DND-41 (cell line): Measurements from ENCODE around the gene HPS1.
"Not testable (repeated sequence)": the region's sequence is repeated elsewhere in the genome, so short reads cannot be mapped to it uniquely, and the experiment has no call there.

Experiments used
- ATAC-seq: fragments of 200-7000 bp; cut with Tn5 transposase; 3 replicates; pipeline ENCODE4 v1.9.1; 2021; ENCODE audit warnings: low read depth; ENCODE audit not compliant: insufficient read depth
- DNase-seq: peaks from one replicate; pipeline ENCODE4 v3.0.0-alpha.2; 2020
- H2AFZ ChIP-seq: 2 replicates; pipeline ENCODE4 v1.6.0; 2012; ENCODE audit warnings: low read depth, low read length
- H3K27ac ChIP-seq: 2 replicates; pipeline ENCODE4 v1.5.1; 2012; ENCODE audit warnings: low read length, inconsistent platforms
- H3K27me3 ChIP-seq: fragments of 200-600 bp; sonication (generic); 2 replicates; pipeline ENCODE4 v1.6.0; 2012; ENCODE audit warnings: low read length, mild to moderate bottlenecking, inconsistent platforms; ENCODE audit not compliant: insufficient read depth, poor library complexity
- H3K36me3 ChIP-seq: 2 replicates; pipeline ENCODE4 v1.5.1; 2012; ENCODE audit warnings: low read length, inconsistent platforms; ENCODE audit not compliant: insufficient read depth
- H3K4me1 ChIP-seq: 2 replicates; pipeline ENCODE4 v1.5.1; 2012; ENCODE audit warnings: mild to moderate bottlenecking, low read length; ENCODE audit not compliant: insufficient read depth
- H3K4me2 ChIP-seq: 2 replicates; pipeline ENCODE4 v1.6.0; 2012; ENCODE audit warnings: mild to moderate bottlenecking, moderate library complexity, low read length, inconsistent platforms; ENCODE audit not compliant: insufficient read depth
- H3K4me3 ChIP-seq, 2 experiments: fragments of 200-600 bp in 1 of 2; shearing (Covaris generic) in 1 of 2; 2 replicates each; pipeline ENCODE4 v1.5.1; 2012 to 2016; ENCODE audit warnings: inconsistent platforms in 2 of 2, low read length in 2 of 2, mild to moderate bottlenecking in 2 of 2, low read depth in 1 of 2, moderate library complexity in 1 of 2
- H3K79me2 ChIP-seq: 2 replicates; pipeline ENCODE4 v1.6.0; 2012; ENCODE audit warnings: low read length, inconsistent platforms; ENCODE audit not compliant: insufficient read depth
- H3K9ac ChIP-seq: 2 replicates; pipeline ENCODE4 v1.6.0; 2012; ENCODE audit warnings: low read depth, mild to moderate bottlenecking, inconsistent platforms, low read length, moderate library complexity
- H3K9me3 ChIP-seq: 2 replicates; pipeline ENCODE4 v1.5.1; 2012; ENCODE audit warnings: low read length, moderate library complexity, mild to moderate bottlenecking, inconsistent platforms; ENCODE audit not compliant: insufficient read depth, severe bottlenecking
- H4K20me1 ChIP-seq: 2 replicates; pipeline ENCODE4 v1.6.0; 2012; ENCODE audit warnings: low read length; ENCODE audit not compliant: insufficient read depth
- CTCF ChIP-seq: IDR thresholded peaks from 2 replicates; pipeline ENCODE4 v1.5.1; 2012; ENCODE audit warnings: borderline replicate concordance, low read length, moderate library complexity, mild to moderate bottlenecking; ENCODE audit not compliant: poor library complexity, severe bottlenecking; ENCODE audit errors: extremely low read depth
- EZH2 ChIP-seq: IDR thresholded peaks from 3 replicates; pipeline ENCODE4 v1.6.1; 2012; ENCODE audit warnings: borderline replicate concordance, low read depth, mild to moderate bottlenecking, moderate library complexity, low read length, inconsistent platforms; ENCODE audit not compliant: severe bottlenecking

HPS1 gene

GRCh38 chr10:98383869-98384268 lies 62.9 kb downstream of the HPS1 start:
- Histone ChIP-seq H3K4me1 (no peaks in the 10 kb centered on the region), H3K27me3 (peaks cover 3% of the 10 kb centered on the region), H4K20me1 (no peaks in the 10 kb centered on the region; the same call in 1 of the 2 replicates), H3K27ac (no peak overlapping the region), H2AFZ (no peak overlapping the region), H3K4me2 (no peak overlapping the region), H3K9me3 (no peaks in the 10 kb centered on the region), H3K4me3 (no peak overlapping the region), H3K79me2 (no peaks in the 10 kb centered on the region), H3K36me3 (no peaks in the 10 kb centered on the region), H3K9ac (no peak overlapping the region)
- ATAC-seq: no peak
- DNase-seq: no peak
- TF ChIP-seq EZH2 (no peak), CTCF (no peak)

- not testable (repeated sequence) for H2AFZ ChIP-seq, H3K27me3 ChIP-seq, H3K9me3 ChIP-seq, H3K9ac ChIP-seq, H3K4me2 ChIP-seq, ATAC-seq, H3K4me1 ChIP-seq, DNase-seq, H3K27ac ChIP-seq, H4K20me1 ChIP-seq, H3K79me2 ChIP-seq, H3K4me3 ChIP-seq, H3K36me3 ChIP-seq
Measured at GRCh38 chr10:98383134-98383667, 63.5 kb downstream of the HPS1 start.

GRCh38 chr10:98382691-98383101 lies 64.0 kb downstream of the HPS1 start:
- peaks cover 3% of the 10 kb centered on the region for H3K27me3 ChIP-seq
- no peak overlapping the region for H3K9ac ChIP-seq
- H3K4me3 ChIP-seq: no peak overlapping the region
- no peak for TF ChIP-seq EZH2
- no peak for TF ChIP-seq CTCF
- no peak overlapping the region for H3K27ac ChIP-seq
- no peaks in the 10 kb centered on the region for H3K36me3 ChIP-seq
- no peaks in the 10 kb centered on the region for H3K4me1 ChIP-seq
- no peaks in the 10 kb centered on the region for H3K79me2 ChIP-seq
- no peaks in the 10 kb centered on the region; the same call in 1 of the 2 replicates for H4K20me1 ChIP-seq
- ATAC-seq (no peak), DNase-seq (no peak)
- no peaks in the 10 kb centered on the region for H3K9me3 ChIP-seq
- no peak overlapping the region for H3K4me2 ChIP-seq
- no peak overlapping the region for H2AFZ ChIP-seq

- no peak overlapping the region for H3K4me2 ChIP-seq
- no peak overlapping the region for H3K4me3 ChIP-seq
- no peak overlapping the region for H3K9ac ChIP-seq
- H3K9me3 ChIP-seq: no peaks in the 10 kb centered on the region
- no peaks in the 10 kb centered on the region for H3K36me3 ChIP-seq
- DNase-seq (no peak), ATAC-seq (no peak)
- TF ChIP-seq CTCF (no peak), EZH2 (no peak)
- no peaks in the 10 kb centered on the region for H3K79me2 ChIP-seq
- H2AFZ ChIP-seq: no peak overlapping the region
- H4K20me1 ChIP-seq: no peaks in the 10 kb centered on the region
- H3K27me3 ChIP-seq: peaks cover 10% of the 10 kb centered on the region
- H3K27ac ChIP-seq: no peak overlapping the region
- H3K4me1 ChIP-seq: no peaks in the 10 kb centered on the region
Measured at GRCh38 chr10:98380493-98381339, 66.0 kb downstream of the HPS1 start.
